NCI-H2029 (cell line): ENCODE data around the gene INVS.
"Not testable (repeated sequence)": the region's sequence is repeated elsewhere in the genome, so short reads cannot be mapped to it uniquely, and the experiment has no call there.

Experiments used
- DNase-seq: peaks from one replicate; lab custom pipeline; 2025; lab: John Stamatoyannopoulos, UW

Gene INVS

DNA sequence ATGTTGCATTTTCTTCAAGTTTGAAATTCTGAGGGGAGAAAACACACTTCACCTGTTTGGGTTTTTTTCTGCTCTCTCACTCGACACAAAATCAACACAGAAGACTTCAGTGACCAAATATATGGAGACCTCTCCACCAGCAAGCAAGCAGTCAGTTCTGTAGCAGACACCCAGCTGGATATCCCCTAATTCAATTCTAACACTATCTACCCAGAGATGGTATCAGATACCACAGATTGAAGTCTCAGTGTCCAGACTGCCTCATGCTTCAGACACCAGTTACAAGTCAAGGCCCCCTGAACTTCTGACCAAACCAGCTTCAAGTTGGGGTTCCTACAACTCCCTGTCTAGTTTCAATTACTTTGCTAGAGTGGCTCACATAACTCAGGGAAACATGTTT, 97.8 kb downstream of the INVS start:
- DNase-seq: no peak

DNA sequence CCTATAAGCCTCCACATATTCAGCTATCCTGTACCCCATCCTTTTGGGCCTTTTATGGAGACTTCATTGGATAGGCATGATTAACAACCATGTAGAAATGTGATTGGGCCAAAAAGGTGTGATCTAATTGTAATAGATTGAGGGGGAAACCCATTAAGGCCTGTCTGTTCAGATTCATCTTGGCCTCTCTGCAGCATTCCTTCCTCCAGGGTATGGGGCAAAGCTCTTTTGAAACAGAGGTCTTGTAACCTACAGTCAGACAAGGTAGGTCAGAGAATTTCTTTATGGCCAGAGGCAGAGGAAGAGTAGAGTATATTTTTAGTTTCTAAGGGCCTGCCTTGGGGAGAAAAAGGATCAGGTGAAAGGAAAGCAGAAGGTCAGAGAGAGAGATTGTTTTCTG, 98.5 kb downstream of the INVS start:
- no peak for DNase-seq

- no peak for DNase-seq
Observed at GRCh38 chr9:100202806-100203205, 103.8 kb downstream of the INVS start.

- no peak for DNase-seq
Observed at GRCh38 chr9:100204796-100205195, 105.8 kb downstream of the INVS start.

- no peak for DNase-seq
Observed at GRCh38 chr9:100206899-100207298, 107.9 kb downstream of the INVS start.

GRCh38 chr9:100208673-100209072, 109.6 kb downstream of the INVS start:
- DNase-seq: no peak

GRCh38 chr9:100211476-100211875, 112.4 kb downstream of the INVS start:
- no peak for DNase-seq

DNA sequence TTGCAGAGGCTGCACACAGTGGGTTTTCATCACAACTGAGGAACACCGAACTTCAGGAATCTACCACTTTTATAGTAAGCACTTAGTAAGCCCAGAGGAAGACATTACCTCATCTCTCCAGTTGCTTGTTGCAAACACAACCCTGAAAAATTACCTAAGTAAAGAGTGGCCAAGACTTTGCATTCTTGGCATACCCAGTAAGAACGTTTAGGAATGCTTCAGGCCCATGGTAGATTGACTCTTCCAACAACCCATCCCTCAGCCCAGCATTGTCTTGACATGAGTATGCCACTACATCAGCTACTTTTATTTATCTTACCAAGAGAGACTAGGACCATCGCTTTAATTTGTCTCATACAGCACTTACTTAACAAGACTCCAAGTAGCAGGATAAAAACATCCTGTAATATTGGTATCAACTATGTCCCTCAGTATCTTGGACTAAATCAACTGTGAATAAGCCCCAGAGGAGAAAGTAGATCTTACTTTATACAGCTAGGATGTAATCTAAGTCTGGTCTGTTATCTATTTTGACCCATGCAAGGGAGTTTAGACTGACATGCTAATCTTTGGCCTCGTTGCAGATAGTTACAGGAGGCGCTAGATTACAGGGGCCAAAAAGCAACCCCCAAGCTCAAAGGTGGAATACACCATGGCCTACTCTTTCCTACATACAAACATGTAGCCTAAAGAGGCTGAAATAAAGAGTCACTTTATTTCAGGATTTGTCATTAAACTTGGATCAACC, 114.9 kb downstream of the INVS start:
- DNase-seq: no peak

DNA sequence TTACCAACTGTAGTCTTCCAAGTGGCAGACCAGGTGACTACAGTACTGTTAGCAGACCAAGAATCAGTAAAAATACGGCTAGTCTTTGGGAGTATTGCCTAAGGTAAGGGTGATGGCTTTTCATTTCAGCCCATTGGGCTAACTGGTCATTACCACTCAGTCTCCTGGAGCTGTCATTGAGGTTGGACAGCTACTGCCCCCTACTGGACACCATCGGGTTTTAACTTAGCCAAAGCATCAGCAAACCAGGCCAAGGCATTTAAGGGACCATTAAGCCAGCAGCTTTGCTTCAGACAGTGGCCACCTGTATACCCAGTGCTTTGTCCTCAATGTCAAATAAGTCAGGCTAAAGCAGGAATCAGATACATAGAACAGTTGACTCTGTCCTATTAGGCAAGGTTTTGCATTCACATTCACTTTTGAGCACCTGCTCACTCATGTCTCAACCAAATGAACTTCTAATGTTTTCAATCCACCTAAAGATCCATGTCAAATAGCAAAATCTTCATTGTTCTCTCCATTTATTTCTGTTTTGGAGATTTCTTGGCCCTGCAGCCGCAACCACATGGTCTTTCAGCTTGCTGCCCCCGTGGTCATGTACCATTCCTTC, 117.2 kb downstream of the INVS start:
- no peak for DNase-seq

DNA sequence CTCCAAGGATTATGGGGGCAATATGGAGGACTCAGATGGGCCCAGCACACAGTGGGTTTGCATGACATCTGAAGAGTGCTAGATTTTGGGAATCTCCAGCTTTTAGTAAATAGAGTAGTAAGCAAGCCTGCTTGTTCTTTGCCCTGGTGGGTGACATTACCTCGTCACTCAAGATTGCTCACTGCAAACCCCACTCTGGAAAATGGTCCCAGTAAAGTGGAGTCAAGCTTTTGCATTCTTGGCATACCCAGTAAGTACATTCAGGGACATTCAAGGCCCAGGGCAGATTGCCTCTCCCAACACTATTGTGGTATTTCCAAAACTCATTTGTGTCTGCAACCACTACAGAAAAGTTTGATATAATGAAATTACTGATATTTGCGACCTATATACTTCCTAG, 118.5 kb downstream of the INVS start:
- no peak for DNase-seq

DNA sequence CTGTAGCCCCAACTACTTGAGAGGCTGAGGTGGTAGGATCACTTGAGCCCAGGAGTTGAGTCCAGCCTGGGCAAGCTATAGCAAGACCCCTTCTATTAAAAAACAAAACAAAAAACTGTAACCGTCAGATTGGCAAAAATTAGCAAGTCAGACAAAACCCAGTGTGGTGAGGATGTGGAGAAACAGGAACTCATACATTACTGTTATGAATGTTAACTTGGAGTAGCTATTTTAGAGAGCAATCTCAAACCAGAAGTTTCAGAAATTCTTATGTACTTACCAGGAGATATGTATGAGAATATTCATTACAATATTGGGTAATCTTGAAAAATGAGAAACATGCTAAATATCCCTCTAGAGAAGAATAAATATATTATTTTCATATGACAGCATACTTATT, 120.3 kb downstream of the INVS start:
- no peak for DNase-seq

DNA sequence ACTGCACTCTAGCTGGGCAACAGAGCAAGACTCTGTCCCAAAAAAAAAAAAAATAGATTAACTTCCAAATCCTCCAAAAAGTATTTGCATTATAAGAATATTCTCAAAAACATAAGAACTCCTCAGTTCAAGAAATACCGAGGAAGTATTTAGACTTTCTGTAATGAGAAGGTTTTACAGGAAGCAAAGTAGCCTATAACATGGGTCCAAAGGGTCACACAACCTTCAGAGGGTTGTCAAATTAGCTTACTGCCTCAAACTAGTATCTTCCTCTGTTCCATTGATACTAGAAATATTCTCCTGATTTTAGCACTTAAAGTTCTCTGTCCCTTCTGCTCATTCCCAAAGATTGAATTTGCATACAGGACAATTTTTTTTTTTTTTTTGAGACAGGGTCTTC, 121.9 kb downstream of the INVS start:
- no peak for DNase-seq

DNA sequence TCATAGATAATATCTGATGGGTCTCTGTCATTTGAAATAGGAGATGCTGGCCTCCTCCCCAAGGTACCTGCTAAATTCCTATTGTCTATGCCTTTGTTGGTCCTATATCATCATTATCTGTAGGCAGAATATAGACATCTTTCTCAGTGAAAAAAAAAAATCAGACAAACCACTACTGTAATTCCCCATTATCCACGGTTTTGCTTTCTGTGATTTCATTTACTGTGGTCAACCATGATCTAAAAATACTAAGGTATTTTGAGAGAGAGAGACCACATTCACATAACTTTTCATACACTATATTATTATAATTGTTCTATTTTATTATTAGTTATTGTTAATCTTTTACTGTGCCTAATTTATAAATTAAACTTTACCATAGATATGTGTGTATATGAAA, 122.5 kb downstream of the INVS start:
- no peak for DNase-seq

DNA sequence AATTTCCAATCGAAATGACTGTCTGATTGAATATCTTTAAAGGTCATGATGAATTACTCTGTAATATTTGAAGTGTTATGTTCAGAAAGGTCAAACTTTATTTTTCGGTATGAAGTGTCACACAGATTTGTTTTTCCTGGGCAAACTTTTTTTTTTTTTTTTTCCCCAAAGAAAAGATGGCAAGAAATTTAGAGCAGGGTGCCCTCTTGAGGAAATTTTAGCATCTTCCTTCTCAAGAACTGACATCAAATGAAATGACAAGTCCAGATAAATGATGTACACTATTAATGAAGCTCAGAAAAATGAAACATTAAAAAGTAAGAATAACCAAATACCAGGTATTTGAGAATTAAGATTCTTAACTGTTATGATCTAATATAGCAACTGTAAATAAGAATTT, 123.6 kb downstream of the INVS start:
- no peak for DNase-seq

DNA sequence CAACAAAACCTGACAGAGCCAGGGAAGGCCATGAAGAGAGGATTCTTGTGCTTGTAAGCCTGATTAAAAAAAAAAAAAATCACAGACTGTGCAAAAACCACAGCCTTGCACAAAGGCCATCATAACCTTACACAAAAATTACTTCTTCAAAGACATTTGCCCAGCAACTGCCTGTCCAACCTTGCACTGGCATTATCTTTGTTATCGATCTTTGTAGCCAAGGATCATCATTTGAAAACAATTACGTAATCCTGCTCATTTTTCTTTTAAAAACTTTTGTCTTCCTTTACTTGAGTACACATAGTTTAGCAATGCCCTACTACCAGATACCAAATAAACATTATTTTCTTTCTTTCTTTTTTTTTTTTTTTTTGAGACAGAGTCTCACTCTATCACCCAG, 128.6 kb downstream of the INVS start:
- DNase-seq: no peak

DNA sequence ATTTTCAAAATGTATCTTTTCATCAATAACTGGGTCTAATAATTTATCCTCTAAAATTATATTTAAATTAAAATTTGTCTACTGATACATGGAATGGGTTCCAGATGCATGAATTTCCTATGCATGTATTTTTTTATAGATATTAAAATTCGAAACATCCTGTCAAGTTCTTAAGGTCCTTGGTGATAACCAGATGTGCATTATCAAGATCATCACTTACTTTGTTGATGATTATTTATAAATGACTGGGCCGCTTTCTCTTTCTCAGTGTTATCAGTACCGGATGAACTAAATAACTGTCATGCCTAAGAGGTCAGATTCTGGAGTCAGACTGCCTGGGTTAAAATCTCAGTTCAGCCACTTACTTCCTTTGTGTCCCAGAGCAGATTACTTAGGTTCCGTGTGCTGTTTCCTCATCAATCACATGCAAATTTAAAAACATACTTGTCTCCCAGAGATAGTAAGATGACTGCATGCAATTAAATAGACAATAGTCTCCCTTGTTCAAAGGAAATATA, 129.4 kb downstream of the INVS start:
- no peak for DNase-seq

DNA sequence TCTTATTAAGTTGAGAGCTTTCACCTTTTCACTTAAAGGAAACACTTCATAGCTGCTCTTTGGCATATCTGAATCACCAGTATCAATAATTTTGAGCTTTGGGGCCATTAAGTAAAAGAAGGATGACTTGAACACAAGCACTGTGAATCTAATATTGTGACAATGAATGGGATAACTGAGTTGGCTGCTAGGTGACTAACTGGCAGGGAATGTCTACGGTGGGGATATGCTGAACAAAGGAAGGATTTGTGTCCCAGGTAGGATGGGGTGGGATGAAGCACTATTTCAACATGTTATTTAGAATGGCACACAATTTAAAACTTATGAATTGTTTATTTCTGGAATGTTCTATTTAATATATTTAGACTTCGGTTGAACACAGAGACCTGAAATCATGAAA, 130.1 kb downstream of the INVS start:
- no peak for DNase-seq

DNA sequence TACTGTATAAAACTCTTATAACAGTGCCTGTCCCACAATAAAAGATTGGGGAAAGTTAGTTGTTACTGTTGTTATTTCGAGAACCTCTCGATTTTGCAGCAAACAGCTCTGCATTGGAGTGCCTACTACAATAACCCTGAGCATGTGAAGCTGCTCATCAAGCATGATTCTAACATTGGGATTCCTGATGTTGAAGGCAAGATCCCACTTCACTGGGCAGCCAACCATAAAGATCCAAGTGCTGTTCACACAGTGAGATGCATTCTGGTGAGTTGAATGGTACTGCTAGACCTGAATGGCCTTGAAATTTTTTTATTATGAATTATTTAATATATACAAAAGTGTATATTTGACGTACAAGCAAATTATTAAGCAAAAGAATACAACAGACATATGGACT, 130.5 kb downstream of the INVS start:
- DNase-seq: peak; percentile 66

- not testable (repeated sequence) for DNase-seq
Observed at GRCh38 chr9:100236986-100237385, 137.9 kb downstream of the INVS start.

DNA sequence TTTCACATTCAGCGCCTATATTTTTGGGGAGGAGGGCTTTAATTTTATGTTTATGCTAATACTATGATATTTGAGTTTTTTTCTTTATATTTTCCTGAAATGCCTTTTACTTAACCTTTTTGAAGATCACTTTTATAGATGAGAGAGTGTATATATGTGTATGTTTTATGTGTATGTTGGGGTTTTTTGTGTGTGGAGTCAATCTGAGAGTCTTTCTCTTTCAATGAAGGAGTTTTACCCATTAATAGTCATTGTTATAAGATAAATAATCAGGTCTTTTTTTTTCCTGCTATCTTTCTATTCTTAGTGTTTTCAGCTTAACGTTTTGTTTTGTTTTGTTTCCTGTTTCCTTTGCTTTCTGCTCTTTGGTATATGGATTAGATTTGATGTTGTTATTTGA, 141.5 kb downstream of the INVS start:
- DNase-seq: no peak

DNA sequence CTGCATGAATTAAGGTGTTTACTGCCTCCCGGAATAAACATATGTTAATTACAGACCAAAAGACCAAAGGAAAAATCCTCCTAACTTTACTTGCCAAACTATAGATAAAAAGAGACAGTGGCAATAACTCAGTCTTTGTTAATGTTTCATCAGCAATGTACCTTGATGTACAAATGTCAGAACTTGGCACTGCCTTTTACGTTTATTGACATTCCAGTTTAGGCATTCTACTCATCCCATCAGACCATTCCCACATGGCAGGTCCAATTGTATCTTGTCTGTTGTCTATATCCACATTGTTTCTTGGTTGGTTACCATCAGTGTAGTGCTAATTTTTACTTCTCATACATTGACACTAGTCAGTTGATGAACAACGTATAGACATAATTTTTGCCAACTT, 168.2 kb downstream of the INVS start:
- no peak for DNase-seq

DNA sequence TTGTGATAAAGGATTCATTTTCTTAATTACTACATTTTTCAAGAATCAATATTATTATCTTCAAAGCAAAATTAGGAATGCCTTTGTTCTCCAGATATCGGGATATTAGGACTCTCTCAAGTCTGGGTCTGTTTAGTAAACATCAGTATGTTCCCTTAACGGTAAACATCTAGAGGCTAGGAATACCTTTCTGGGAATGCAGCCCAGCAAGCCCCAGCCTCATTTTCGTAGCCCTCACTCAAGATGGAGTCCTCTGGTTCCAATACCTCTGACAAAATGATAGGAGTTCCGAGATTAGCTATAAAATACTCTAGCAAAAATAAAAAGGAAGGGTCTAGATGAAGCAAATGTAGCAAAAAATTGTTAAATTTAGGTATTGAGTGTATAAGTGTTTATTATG, 169.2 kb downstream of the INVS start:
- DNase-seq: no peak

- DNase-seq: no peak
Observed at GRCh38 chr9:100269656-100270055, 170.6 kb downstream of the INVS start.
